Subcutaneous abdominal adipose tissue (tissue), 5 donors: ENCODE results near the gene CCNQ.

ENCODE experiments used
- H3K27ac ChIP-seq: one replicate; pipeline ENCODE4 v1.7.0; 2013; ENCODE audit warnings: low read depth, mild to moderate bottlenecking, inconsistent platforms, low read length, moderate library complexity
- H3K27me3 ChIP-seq, 5 donors: one replicate each; pipeline ENCODE4 v1.7.0; 2013; ENCODE audit warnings: low read length in 5 of 5, inconsistent platforms in 1 of 5; ENCODE audit not compliant: control insufficient read depth in 5 of 5, insufficient read depth in 4 of 5
- H3K36me3 ChIP-seq, 5 donors: one replicate each; pipeline ENCODE4 v1.7.0; 2013; ENCODE audit warnings: low read length in 5 of 5; ENCODE audit not compliant: control insufficient read depth in 5 of 5, insufficient read depth in 5 of 5
- H3K4me1 ChIP-seq, 5 donors: one replicate each; pipeline ENCODE4 v1.7.0; 2013; ENCODE audit warnings: low read length in 5 of 5, mild to moderate bottlenecking in 3 of 5, moderate library complexity in 1 of 5; ENCODE audit not compliant: control insufficient read depth in 5 of 5, insufficient read depth in 5 of 5
- H3K4me3 ChIP-seq, 5 donors: one replicate each; pipeline ENCODE4 v1.7.0; 2013; ENCODE audit warnings: low read length in 5 of 5, low read depth in 1 of 5
- H3K9ac ChIP-seq, 5 donors: one replicate each; pipeline ENCODE4 v1.7.0; 2013; ENCODE audit warnings: low read length in 5 of 5, mild to moderate bottlenecking in 4 of 5, moderate library complexity in 3 of 5
- H3K9me3 ChIP-seq, 5 donors: one replicate each; pipeline ENCODE4 v1.7.0; 2013; ENCODE audit warnings: low read length in 5 of 5; ENCODE audit not compliant: control insufficient read depth in 5 of 5
- donor health status: healthy.
- donor health status: healthy.
- donor health status: healthy.
- donor health status: healthy.
- donor health status: healthy.

CCNQ gene

GRCh38 chrX:153600032-153600373, 1.1 kb upstream of the CCNQ start:
- Histone ChIP-seq H3K4me1 (peaks cover 0 to 29% (median 14%) of the 10 kb centered on the region in 5 donors), H3K9me3 (peaks cover 0 to 5% (median 4%) of the 10 kb centered on the region in 5 donors), H3K27me3 (peaks cover 0 to 30% (median 9%) of the 10 kb centered on the region in 5 donors), H3K27ac (no peak overlapping the region), H3K9ac (peak overlapping the region in 4 of 5 donors; percentile 32 to 70 (median 53)), H3K36me3 (peaks cover 0 to 11% (median 2%) of the 10 kb centered on the region in 5 donors), H3K4me3 (peak overlapping the region; percentile 62 to 81 (median 70))

GRCh38 chrX:153599192-153600031, 473 bp upstream of the CCNQ start:
- peak overlapping the region in 4 of 5 donors; percentile 49 to 73 (median 64) for H3K9ac ChIP-seq
- peaks cover 0 to 15% (median 3%) of the 10 kb centered on the region in 5 donors for H3K36me3 ChIP-seq
- H3K4me3 ChIP-seq = peak overlapping the region; percentile 62 to 81 (median 70)
- no peak overlapping the region for H3K27ac ChIP-seq
- H3K4me1 ChIP-seq = peaks cover 0 to 29% (median 14%) of the 10 kb centered on the region in 5 donors
- H3K9me3 ChIP-seq = peaks cover 0 to 5% (median 4%) of the 10 kb centered on the region in 5 donors
- peaks cover 0 to 30% (median 9%) of the 10 kb centered on the region in 5 donors for H3K27me3 ChIP-seq

GRCh38 chrX:153596981-153597750, 1.8 kb downstream of the CCNQ start:
- H3K4me1 ChIP-seq = peaks cover 0 to 29% (median 14%) of the 10 kb centered on the region in 5 donors
- H3K27ac ChIP-seq = no peak overlapping the region
- peaks cover 0 to 26% (median 9%) of the 10 kb centered on the region in 5 donors for H3K27me3 ChIP-seq
- peaks cover 0 to 37% (median 21%) of the 10 kb centered on the region in 5 donors for H3K36me3 ChIP-seq
- no peak overlapping the region for H3K4me3 ChIP-seq
- H3K9me3 ChIP-seq = peaks cover 0 to 5% (median 4%) of the 10 kb centered on the region in 5 donors
- no peak overlapping the region for H3K9ac ChIP-seq

- Histone ChIP-seq H3K4me3 (no peak overlapping the region), H3K4me1 (peaks cover 0 to 29% (median 14%) of the 10 kb centered on the region in 5 donors), H3K27me3 (peaks cover 0 to 27% (median 15%) of the 10 kb centered on the region in 5 donors), H3K27ac (no peak overlapping the region), H3K9ac (no peak overlapping the region), H3K36me3 (peaks cover 0 to 47% (median 30%) of the 10 kb centered on the region in 5 donors), H3K9me3 (peaks cover 0 to 5% (median 4%) of the 10 kb centered on the region in 5 donors)
These were observed 2.8 kb downstream of the CCNQ start for GRCh38 chrX:153595859-153596857.

- Histone ChIP-seq H3K36me3 (peaks cover 0 to 54% (median 35%) of the 10 kb centered on the region in 5 donors), H3K9me3 (peaks cover 0 to 5% (median 4%) of the 10 kb centered on the region in 5 donors), H3K4me1 (peaks cover 0 to 22% (median 8%) of the 10 kb centered on the region in 5 donors), H3K9ac (no peak overlapping the region), H3K27ac (no peak overlapping the region), H3K27me3 (peaks cover 0 to 23% (median 11%) of the 10 kb centered on the region in 5 donors), H3K4me3 (no peak overlapping the region)
These were observed 3.6 kb downstream of the CCNQ start for GRCh38 chrX:153595387-153595786.

GRCh38 chrX:153593811-153594500, 5.0 kb downstream of the CCNQ start:
- peaks cover 0 to 5% (median 4%) of the 10 kb centered on the region in 5 donors for H3K9me3 ChIP-seq
- no peak overlapping the region for H3K4me3 ChIP-seq
- peaks cover 0 to 12% (median 0%) of the 10 kb centered on the region in 5 donors for H3K4me1 ChIP-seq
- H3K36me3 ChIP-seq = peaks cover 0 to 54% (median 39%) of the 10 kb centered on the region in 5 donors
- no peak overlapping the region for H3K9ac ChIP-seq
- H3K27ac ChIP-seq = no peak overlapping the region
- H3K27me3 ChIP-seq = peaks cover 0 to 24% (median 8%) of the 10 kb centered on the region in 5 donors

- Histone ChIP-seq H3K27me3 (peaks cover 0 to 27% (median 10%) of the 10 kb centered on the region in 5 donors), H3K9me3 (peaks cover 0 to 5% (median 4%) of the 10 kb centered on the region in 5 donors), H3K27ac (no peak overlapping the region), H3K4me3 (no peak overlapping the region), H3K9ac (no peak overlapping the region), H3K36me3 (peaks cover 0 to 62% (median 40%) of the 10 kb centered on the region in 5 donors), H3K4me1 (peaks cover 0 to 7% (median 0%) of the 10 kb centered on the region in 5 donors)
These were observed 5.8 kb downstream of the CCNQ start for GRCh38 chrX:153592966-153593688.

GRCh38 chrX:153592091-153592833, 6.7 kb downstream of the CCNQ start:
- Histone ChIP-seq H3K9ac (no peak overlapping the region), H3K27me3 (peaks cover 0 to 27% (median 12%) of the 10 kb centered on the region in 5 donors), H3K36me3 (peaks cover 0 to 70% (median 46%) of the 10 kb centered on the region in 5 donors), H3K4me1 (no peaks in the 10 kb centered on the region), H3K27ac (no peak overlapping the region), H3K4me3 (no peak overlapping the region), H3K9me3 (peaks cover 0 to 3% (median 0%) of the 10 kb centered on the region in 5 donors)
